ENCODE measurements around the gene SPHK1.
"Not testable (repeated sequence)": the region's sequence is repeated elsewhere in the genome, so short reads cannot be mapped to it uniquely, and the experiment has no call there.

SPHK1 gene

DNA sequence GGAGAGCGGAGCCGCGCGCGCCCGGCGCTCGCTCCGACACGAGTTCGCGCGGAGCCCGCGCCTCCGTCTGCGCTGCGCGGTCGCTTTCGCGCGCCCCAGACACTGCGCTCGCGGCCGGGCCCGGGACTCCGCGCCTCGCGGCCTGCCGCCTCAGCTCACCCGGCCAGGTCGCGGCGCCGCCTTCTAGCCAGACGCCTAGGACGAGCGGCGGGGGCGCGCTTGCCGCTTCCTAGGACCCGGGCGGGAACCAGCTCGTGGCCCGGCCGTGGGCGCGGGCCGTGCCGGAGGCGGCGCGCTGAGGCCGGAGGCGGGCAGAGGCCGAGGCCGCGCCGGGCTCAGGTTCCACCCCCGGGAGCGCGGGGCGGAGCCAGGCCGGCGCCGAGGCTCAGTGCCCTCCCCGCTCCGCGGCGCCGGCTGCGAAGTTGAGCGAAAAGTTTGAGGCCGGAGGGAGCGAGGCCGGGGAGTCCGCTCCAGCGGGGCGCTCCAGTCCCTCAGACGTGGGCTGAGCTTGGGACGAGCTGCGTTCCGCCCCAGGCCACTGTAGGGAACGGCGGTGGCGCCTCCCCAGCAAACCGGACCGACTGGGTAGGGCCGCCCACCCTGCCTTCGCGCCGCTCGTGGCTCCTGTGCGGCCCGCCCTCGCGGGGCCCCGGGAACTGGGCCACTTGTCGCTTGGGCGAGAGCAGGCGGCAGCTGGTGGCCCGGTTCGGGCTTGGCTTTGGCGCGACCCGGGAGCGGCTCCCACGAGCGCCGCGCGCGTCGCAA lies at the start of gene SPHK1:
TSS of gene SPHK1 (plus strand) at position 388 of the 765 bp plus-strand sequence. CDS start 1,036 bp downstream, outside the sequence.
- Histone ChIP-seq H3K9me3 (ENCODE audit: control insufficient read depth, low read length) (no peaks in the 10 kb centered on the region), H3K4me3 (ENCODE audit: low read length) (peak within 1 kb of the TSS; percentile 41), H3K4me1 (ENCODE audit: control insufficient read depth, insufficient read depth, low read length) (peaks cover 32% of the 10 kb centered on the region), H3K9ac (ENCODE audit: low read length) (peak within 1 kb of the TSS; percentile 47), H3K27me3 (ENCODE audit: control insufficient read depth, insufficient read depth, low read length) (peaks cover 30% of the 10 kb centered on the region), H3K36me3 (ENCODE audit: control insufficient read depth, insufficient read depth, low read length) (no peaks in the 10 kb centered on the region)

DNA sequence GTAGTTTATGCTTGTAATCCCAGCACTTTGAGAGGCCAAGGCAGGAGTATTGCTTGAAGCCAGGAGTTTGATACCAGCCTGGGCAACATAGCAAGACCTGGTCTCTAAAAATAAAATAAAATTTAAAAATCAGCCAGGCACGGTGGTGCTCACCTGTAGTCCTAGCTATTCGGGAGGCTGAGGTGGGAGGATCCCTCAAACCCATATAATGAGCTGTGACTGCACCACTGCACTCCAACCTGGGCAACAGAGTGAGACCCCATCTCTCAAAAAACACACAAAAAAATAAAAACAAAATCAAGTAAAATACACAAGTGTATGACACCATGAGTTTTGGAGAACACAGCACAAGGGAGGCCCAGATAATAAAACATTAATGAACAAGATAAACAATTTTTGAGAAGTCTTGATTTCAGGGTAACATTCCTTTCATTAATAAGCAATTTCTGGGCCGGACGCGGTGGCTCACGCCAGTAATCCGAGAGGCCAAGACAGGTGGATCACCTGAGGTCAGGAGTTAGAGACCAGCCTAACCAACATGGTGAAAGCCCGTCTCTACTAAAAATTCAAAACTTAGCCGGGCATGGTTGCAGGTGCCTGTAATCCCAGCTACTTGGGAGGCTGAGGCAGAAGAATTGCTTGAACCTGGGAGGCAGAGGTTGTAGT lies 48.6 kb upstream of the SPHK1 start:
- Histone ChIP-seq H3K36me3 (ENCODE audit: control insufficient read depth, insufficient read depth, low read length) (no peaks in the 10 kb centered on the region), H3K9me3 (ENCODE audit: control insufficient read depth, low read length) (no peaks in the 10 kb centered on the region), H3K27me3 (ENCODE audit: control insufficient read depth, insufficient read depth, low read length) (no peaks in the 10 kb centered on the region), H3K9ac (ENCODE audit: low read length) (no peak overlapping the region), H3K4me1 (ENCODE audit: control insufficient read depth, insufficient read depth, low read length) (no peaks in the 10 kb centered on the region), H3K4me3 (ENCODE audit: low read length) (no peak overlapping the region)

GRCh38 chr17:76336756-76337412 lies 47.5 kb upstream of the SPHK1 start:
- H3K9me3 ChIP-seq (ENCODE audit: control insufficient read depth, low read length) = no peaks in the 10 kb centered on the region
- no peaks in the 10 kb centered on the region for H3K4me1 ChIP-seq (ENCODE audit: control insufficient read depth, insufficient read depth, low read length)
- no peaks in the 10 kb centered on the region for H3K27me3 ChIP-seq (ENCODE audit: control insufficient read depth, insufficient read depth, low read length)
- no peaks in the 10 kb centered on the region for H3K36me3 ChIP-seq (ENCODE audit: control insufficient read depth, insufficient read depth, low read length)
- H3K4me3 ChIP-seq (ENCODE audit: low read length) = no peak overlapping the region
- H3K9ac ChIP-seq (ENCODE audit: low read length) = no peak overlapping the region

DNA sequence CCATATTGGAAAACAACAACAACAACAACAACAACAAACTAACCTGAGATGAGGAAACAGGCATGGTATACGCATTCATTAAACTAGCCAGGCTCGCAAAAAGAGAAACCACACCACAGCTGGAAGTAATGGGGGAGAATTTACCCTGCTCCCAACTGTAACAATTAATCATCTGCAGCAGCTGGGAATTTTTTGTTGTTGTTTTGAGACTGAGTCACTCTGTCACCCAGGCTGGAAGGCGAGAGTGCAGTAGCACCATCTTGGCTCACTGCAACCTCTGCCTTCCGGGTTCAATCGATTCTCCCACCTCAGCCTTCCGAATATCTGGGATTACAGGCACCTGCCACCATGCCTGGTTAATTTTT lies 47.0 kb upstream of the SPHK1 start:
- Histone ChIP-seq H3K9ac (ENCODE audit: low read length) (no peak overlapping the region), H3K4me1 (ENCODE audit: control insufficient read depth, insufficient read depth, low read length) (no peaks in the 10 kb centered on the region), H3K4me3 (ENCODE audit: low read length) (no peak overlapping the region), H3K9me3 (ENCODE audit: control insufficient read depth, low read length) (no peaks in the 10 kb centered on the region), H3K27me3 (ENCODE audit: control insufficient read depth, insufficient read depth, low read length) (no peaks in the 10 kb centered on the region), H3K36me3 (ENCODE audit: control insufficient read depth, insufficient read depth, low read length) (no peaks in the 10 kb centered on the region)

DNA sequence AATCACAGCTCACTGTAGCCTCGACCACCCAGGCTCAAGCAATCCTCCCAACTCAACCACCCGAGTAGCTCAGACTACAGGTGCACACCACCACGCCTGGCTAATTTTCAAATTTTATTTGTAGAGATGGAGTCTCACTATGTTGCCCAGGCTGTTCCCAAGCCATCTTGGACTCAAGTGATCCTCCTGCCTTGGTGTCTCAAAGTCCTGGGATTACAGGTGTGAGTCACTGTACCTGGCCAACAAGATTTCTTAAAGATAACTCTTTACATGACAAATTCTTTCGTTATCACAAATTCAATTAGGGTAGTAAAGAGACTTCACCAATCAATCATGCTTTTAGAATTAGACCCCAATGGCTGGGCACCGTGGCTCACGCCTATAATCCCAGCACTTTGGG lies 43.1 kb upstream of the SPHK1 start:
- Histone ChIP-seq H3K36me3 (ENCODE audit: control insufficient read depth, insufficient read depth, low read length) (no peaks in the 10 kb centered on the region), H3K4me3 (ENCODE audit: low read length) (no peak overlapping the region), H3K27me3 (ENCODE audit: control insufficient read depth, insufficient read depth, low read length) (no peaks in the 10 kb centered on the region)

DNA sequence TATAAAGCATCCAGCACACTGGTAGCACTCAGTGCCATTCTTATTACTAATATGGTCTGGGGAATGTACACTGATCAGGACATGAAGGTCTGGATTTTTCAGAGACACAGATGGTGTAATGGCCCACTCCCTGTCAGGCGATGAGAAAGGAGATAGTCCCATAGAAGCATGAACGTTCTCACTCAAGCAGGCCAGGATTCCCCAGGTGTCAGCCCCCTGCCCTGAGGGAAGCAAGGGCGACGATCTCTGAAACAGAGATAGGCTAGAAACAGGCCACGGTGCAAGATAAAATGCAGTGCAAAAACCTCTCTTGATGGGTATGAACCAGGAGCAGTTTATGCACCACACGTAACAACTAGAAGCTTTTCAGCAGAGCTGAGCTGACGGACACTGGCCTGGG lies 41.3 kb upstream of the SPHK1 start:
- H3K9me3 ChIP-seq (ENCODE audit: control insufficient read depth, low read length) = no peaks in the 10 kb centered on the region
- no peak overlapping the region for H3K9ac ChIP-seq (ENCODE audit: low read length)
- H3K36me3 ChIP-seq (ENCODE audit: control insufficient read depth, insufficient read depth, low read length) = no peaks in the 10 kb centered on the region

More for the DNA sequence above, 43.1 kb upstream of the SPHK1 start:
- no peaks in the 10 kb centered on the region for H3K9me3 ChIP-seq (ENCODE audit: control insufficient read depth, low read length)
- no peaks in the 10 kb centered on the region for H3K4me1 ChIP-seq (ENCODE audit: control insufficient read depth, insufficient read depth, low read length)
- H3K9ac ChIP-seq (ENCODE audit: low read length) = no peak overlapping the region

DNA sequence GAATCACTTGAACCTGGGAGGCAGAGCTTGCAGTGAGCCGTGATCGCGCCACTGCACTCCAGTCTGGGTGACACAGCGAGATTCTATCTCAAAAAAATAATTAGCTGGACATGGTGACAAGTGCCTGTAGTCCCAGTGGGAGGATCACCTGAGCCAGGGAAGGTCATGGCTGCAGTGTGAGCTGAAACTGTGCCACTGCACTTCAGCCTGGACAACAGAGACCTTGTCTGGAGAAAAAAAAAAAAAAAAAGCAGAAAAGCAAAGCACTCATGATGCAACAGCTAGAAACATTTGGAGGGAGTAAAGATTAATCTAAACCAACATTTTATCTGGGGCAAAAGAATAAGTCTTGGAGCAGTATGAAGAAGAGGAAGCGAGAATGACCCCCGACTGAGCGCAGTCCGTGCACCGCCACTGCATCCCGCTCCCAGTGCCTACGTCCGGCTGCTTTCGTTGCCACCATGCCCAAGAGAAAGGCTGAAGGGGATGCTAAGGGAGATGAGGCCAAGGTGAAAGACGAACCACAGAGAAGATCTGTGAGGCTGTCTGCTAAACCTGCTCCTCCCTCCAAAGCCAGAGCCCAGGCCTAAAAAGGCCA lies 38.9 kb upstream of the SPHK1 start:
- H3K9ac ChIP-seq (ENCODE audit: low read length) = no peak overlapping the region
- H3K9me3 ChIP-seq (ENCODE audit: control insufficient read depth, low read length) = no peaks in the 10 kb centered on the region

More for the DNA sequence above, 41.3 kb upstream of the SPHK1 start:
- H3K4me3 ChIP-seq (ENCODE audit: low read length) = no peak overlapping the region
- H3K27me3 ChIP-seq (ENCODE audit: control insufficient read depth, insufficient read depth, low read length) = no peaks in the 10 kb centered on the region
- no peaks in the 10 kb centered on the region for H3K4me1 ChIP-seq (ENCODE audit: control insufficient read depth, insufficient read depth, low read length)

DNA sequence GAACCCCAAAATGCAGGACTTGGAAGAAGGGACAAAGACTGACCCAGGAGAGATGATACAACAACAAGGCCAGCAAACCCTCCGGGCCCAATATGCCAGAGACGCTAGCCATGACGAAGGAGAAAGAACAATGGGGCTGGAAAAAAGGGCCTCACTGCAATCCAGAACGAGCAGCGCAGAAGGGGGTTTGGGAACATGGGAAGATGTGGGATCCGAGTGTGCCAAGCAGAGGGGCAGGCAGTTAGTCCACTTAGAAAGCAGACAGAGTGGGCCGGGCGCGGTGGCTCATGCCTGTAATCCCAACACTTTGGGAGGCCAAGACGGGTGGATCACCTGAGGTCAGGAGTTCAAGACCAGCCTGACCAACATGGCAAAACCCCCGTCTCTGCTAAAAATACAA lies 37.5 kb upstream of the SPHK1 start:
- not testable (repeated sequence) for H3K36me3 ChIP-seq (ENCODE audit: control insufficient read depth, insufficient read depth, low read length); H3K9ac ChIP-seq (ENCODE audit: low read length); H3K4me1 ChIP-seq (ENCODE audit: control insufficient read depth, insufficient read depth, low read length); H3K9me3 ChIP-seq (ENCODE audit: control insufficient read depth, low read length); H3K27me3 ChIP-seq (ENCODE audit: control insufficient read depth, insufficient read depth, low read length); H3K4me3 ChIP-seq (ENCODE audit: low read length)

More for the DNA sequence above, 38.9 kb upstream of the SPHK1 start:
- Histone ChIP-seq H3K36me3 (ENCODE audit: control insufficient read depth, insufficient read depth, low read length) (no peaks in the 10 kb centered on the region), H3K27me3 (ENCODE audit: control insufficient read depth, insufficient read depth, low read length) (no peaks in the 10 kb centered on the region), H3K4me1 (ENCODE audit: control insufficient read depth, insufficient read depth, low read length) (no peaks in the 10 kb centered on the region), H3K4me3 (ENCODE audit: low read length) (no peak overlapping the region)

GRCh38 chr17:76350463-76350862 lies 33.9 kb upstream of the SPHK1 start:
- Histone ChIP-seq H3K4me3 (ENCODE audit: low read length) (no peak overlapping the region), H3K9me3 (ENCODE audit: control insufficient read depth, low read length) (no peaks in the 10 kb centered on the region), H3K9ac (ENCODE audit: low read length) (no peak overlapping the region), H3K36me3 (ENCODE audit: control insufficient read depth, insufficient read depth, low read length) (no peaks in the 10 kb centered on the region), H3K4me1 (ENCODE audit: control insufficient read depth, insufficient read depth, low read length) (no peaks in the 10 kb centered on the region), H3K27me3 (ENCODE audit: control insufficient read depth, insufficient read depth, low read length) (no peaks in the 10 kb centered on the region)

- no peaks in the 10 kb centered on the region for H3K4me1 ChIP-seq (ENCODE audit: control insufficient read depth, insufficient read depth, low read length)
- no peak overlapping the region for H3K4me3 ChIP-seq (ENCODE audit: low read length)
- H3K36me3 ChIP-seq (ENCODE audit: control insufficient read depth, insufficient read depth, low read length) = no peaks in the 10 kb centered on the region
- H3K27me3 ChIP-seq (ENCODE audit: control insufficient read depth, insufficient read depth, low read length) = no peaks in the 10 kb centered on the region
- no peak overlapping the region for H3K9ac ChIP-seq (ENCODE audit: low read length)
- no peaks in the 10 kb centered on the region for H3K9me3 ChIP-seq (ENCODE audit: control insufficient read depth, low read length)
Observed at GRCh38 chr17:76351526-76352071, 32.8 kb upstream of the SPHK1 start.

GRCh38 chr17:76353004-76353598 lies 31.3 kb upstream of the SPHK1 start:
- peak overlapping the region; percentile 84 for H3K9ac ChIP-seq (ENCODE audit: low read length)
- H3K36me3 ChIP-seq (ENCODE audit: control insufficient read depth, insufficient read depth, low read length) = no peaks in the 10 kb centered on the region
- H3K4me3 ChIP-seq (ENCODE audit: low read length) = peak overlapping the region; percentile 62
- H3K9me3 ChIP-seq (ENCODE audit: control insufficient read depth, low read length) = no peaks in the 10 kb centered on the region
- H3K4me1 ChIP-seq (ENCODE audit: control insufficient read depth, insufficient read depth, low read length) = no peaks in the 10 kb centered on the region
- H3K27me3 ChIP-seq (ENCODE audit: control insufficient read depth, insufficient read depth, low read length) = no peaks in the 10 kb centered on the region

Measured in mucosa of stomach (tissue), 1 donor.